ENCODE data around the gene DGKE. TPM values are rescaled to one million over a fixed set of nuclear protein-coding genes. Genes with fewer than 3 reads are reported as not detected.

DGKE gene
- total and polyA plus RNA-seq, 2 of the 13 experiments (the other 11 are each of a cell fraction or from before 2014, with no cell fraction given), result 3.2 to 5.3 TPM

DNA sequence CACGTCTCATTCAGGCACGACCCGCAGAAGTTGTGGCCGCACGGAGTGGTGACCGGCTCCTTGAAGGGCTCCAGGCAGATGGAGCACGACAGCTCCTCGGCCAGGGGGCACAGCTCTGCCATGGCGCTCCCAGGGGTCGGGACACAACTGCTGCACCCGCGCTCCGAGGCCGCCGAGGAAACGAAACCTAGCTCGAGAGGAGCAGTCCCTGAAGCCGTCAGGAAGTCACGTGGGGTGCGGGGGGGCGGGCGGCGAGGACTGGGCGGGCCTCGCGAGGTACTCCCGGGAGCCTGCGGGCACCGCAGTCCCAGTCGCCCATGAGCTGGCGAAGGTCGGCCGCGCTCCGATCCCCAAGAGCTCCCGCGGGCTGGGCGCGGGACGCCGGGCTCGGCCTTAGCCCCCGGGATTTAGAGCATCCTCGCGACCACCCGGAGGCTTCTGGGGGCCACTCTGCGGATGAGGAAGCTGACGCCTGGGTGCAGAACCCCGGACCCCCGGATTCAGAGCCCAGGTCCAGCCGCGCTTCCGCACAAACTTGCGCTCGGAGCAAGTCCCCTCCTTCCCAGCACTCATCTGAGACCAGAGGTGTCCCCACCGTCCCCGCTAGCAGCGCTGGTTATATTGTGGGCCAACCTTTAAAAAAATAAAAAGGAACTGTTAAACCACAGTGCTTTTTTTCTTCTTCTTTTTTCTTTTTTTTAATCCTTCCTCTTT is 80.1 kb downstream of the DGKE start, which contains the start of gene TRIM25 (continued):
- TF ChIP-seq, protein P1, sequence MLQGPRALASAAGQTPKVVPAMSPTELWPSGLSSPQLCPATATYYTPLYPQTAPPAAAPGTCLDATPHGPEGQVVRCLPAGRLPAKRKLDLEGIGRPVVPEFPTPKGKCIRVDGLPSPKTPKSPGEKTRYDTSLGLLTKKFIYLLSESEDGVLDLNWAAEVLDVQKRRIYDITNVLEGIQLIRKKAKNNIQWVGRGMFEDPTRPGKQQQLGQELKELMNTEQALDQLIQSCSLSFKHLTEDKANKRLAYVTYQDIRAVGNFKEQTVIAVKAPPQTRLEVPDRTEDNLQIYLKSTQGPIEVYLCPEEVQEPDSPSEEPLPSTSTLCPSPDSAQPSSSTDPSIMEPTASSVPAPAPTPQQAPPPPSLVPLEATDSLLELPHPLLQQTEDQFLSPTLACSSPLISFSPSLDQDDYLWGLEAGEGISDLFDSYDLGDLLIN (CRISPR knock-in tag; IDR thresholded peaks at IDR 0.05; ENCODE audit: borderline replicate concordance), result no peak
- TF ChIP-seq ZNF816 (CRISPR knock-in tag; IDR thresholded peaks at IDR 0.05; ENCODE audit: borderline replicate concordance), result no peak
- no peak; the same call in 1 of the 2 replicates for TF ChIP-seq ZNF724P (CRISPR knock-in tag; IDR thresholded peaks at IDR 0.05; ENCODE audit: borderline replicate concordance)
- TF ChIP-seq, protein P2, sequence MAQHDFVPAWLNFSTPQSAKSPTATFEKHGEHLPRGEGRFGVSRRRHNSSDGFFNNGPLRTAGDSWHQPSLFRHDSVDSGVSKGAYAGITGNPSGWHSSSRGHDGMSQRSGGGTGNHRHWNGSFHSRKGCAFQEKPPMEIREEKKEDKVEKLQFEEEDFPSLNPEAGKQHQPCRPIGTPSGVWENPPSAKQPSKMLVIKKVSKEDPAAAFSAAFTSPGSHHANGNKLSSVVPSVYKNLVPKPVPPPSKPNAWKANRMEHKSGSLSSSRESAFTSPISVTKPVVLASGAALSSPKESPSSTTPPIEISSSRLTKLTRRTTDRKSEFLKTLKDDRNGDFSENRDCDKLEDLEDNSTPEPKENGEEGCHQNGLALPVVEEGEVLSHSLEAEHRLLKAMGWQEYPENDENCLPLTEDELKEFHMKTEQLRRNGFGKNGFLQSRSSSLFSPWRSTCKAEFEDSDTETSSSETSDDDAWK (CRISPR knock-in tag; IDR thresholded peaks at IDR 0.05), result no peak
- TF ChIP-seq ZNF30 (CRISPR knock-in tag; IDR thresholded peaks at IDR 0.05), result peak; percentile 7
- no peak for TF ChIP-seq ZNF660 (CRISPR knock-in tag; IDR thresholded peaks at IDR 0.05; ENCODE audit: borderline replicate concordance, low read depth)
- TF ChIP-seq, protein P3, sequence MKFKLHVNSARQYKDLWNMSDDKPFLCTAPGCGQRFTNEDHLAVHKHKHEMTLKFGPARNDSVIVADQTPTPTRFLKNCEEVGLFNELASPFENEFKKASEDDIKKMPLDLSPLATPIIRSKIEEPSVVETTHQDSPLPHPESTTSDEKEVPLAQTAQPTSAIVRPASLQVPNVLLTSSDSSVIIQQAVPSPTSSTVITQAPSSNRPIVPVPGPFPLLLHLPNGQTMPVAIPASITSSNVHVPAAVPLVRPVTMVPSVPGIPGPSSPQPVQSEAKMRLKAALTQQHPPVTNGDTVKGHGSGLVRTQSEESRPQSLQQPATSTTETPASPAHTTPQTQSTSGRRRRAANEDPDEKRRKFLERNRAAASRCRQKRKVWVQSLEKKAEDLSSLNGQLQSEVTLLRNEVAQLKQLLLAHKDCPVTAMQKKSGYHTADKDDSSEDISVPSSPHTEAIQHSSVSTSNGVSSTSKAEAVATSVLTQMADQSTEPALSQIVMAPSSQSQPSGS (CRISPR knock-in tag; IDR thresholded peaks at IDR 0.05), result peak; percentile 15; the same call in 1 of the 2 replicates
- TF ChIP-seq JUND (CRISPR knock-in tag; IDR thresholded peaks at IDR 0.05), result peak; percentile 30; the same call in 1 of the 2 replicates
- TF ChIP-seq, protein P4, sequence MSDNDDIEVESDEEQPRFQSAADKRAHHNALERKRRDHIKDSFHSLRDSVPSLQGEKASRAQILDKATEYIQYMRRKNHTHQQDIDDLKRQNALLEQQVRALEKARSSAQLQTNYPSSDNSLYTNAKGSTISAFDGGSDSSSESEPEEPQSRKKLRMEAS (IDR thresholded peaks at IDR 0.05), result peak; percentile 68
- peak; percentile 83; the same call in 1 of the 2 replicates for TF ChIP-seq GLI4 (CRISPR knock-in tag; IDR thresholded peaks at IDR 0.05; ENCODE audit: borderline replicate concordance)
- TF ChIP-seq HDAC6 (IDR thresholded peaks at IDR 0.05; ENCODE audit: low read depth, low read length), result no peak
- TF ChIP-seq ZNF557 (CRISPR knock-in tag; IDR thresholded peaks at IDR 0.05), result peak; percentile 75
- no peak for TF ChIP-seq HMGA1 (CRISPR knock-in tag; conservative IDR thresholded peaks at IDR 0.05)
- TF ChIP-seq RORA (CRISPR knock-in tag; IDR thresholded peaks at IDR 0.05), result no peak; the same call in 1 of the 2 replicates
- 0 out of 2 replicates have a peak, but pooled peaks have one; percentile 10 for TF ChIP-seq TCF7 (IDR thresholded peaks at IDR 0.05; ENCODE audit: low read depth)
- TF ChIP-seq REL (CRISPR knock-in tag; conservative IDR thresholded peaks at IDR 0.05), result peak; percentile 49; the same call in 1 of the 2 replicates
- TF ChIP-seq ZNF720 (CRISPR knock-in tag; IDR thresholded peaks at IDR 0.05), result no peak
- TF ChIP-seq GFI1 (CRISPR knock-in tag; IDR thresholded peaks at IDR 0.05; ENCODE audit: borderline replicate concordance), result 0 out of 2 replicates have a peak, but pooled peaks have one; percentile 13
- TF ChIP-seq ZNF160 (CRISPR knock-in tag; IDR thresholded peaks at IDR 0.05), result 0 out of 2 replicates have a peak, but pooled peaks have one; percentile 55
- peak; percentile 24; the same call in 1 of the 2 replicates for TF ChIP-seq TBX3 (IDR thresholded peaks at IDR 0.05; ENCODE audit: borderline replicate concordance)
- TF ChIP-seq, protein P5, sequence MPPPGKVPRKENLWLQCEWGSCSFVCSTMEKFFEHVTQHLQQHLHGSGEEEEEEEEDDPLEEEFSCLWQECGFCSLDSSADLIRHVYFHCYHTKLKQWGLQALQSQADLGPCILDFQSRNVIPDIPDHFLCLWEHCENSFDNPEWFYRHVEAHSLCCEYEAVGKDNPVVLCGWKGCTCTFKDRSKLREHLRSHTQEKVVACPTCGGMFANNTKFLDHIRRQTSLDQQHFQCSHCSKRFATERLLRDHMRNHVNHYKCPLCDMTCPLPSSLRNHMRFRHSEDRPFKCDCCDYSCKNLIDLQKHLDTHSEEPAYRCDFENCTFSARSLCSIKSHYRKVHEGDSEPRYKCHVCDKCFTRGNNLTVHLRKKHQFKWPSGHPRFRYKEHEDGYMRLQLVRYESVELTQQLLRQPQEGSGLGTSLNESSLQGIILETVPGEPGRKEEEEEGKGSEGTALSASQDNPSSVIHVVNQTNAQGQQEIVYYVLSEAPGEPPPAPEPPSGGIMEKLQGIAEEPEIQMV (CRISPR knock-in tag; IDR thresholded peaks at IDR 0.05; ENCODE audit: low read depth), result peak; percentile 26; the same call in 1 of the 2 replicates
- TF ChIP-seq ZSCAN9 (CRISPR knock-in tag; IDR thresholded peaks at IDR 0.05; ENCODE audit: borderline replicate concordance), result peak; percentile 75
- TF ChIP-seq CBX2 (IDR thresholded peaks at IDR 0.05; ENCODE audit: low read depth, low read length), result no peak
- no peak; the same call in none of the 2 replicates for TF ChIP-seq CBX2 (CRISPR knock-in tag; IDR thresholded peaks at IDR 0.05; ENCODE audit: low read depth)
- TF ChIP-seq NFKB2 (CRISPR knock-in tag; IDR thresholded peaks at IDR 0.05; ENCODE audit: borderline replicate concordance), result peak; percentile 91; the same call in 1 of the 2 replicates

Measured in HepG2 (cell line).